ENCODE data around the gene LAMC2.
"Not testable (repeated sequence)": the region's sequence is repeated elsewhere in the genome, so short reads cannot be mapped to it uniquely, and the experiment has no call there.

LAMC2 gene

GRCh38 chr1:183185941-183186490 is at the start of gene LAMC2:
Gene LAMC2 (plus strand): TSS chr1:183186264. CDS start chr1:183186353, 89 bp downstream.
- no peak for DNase-seq

- no peak for DNase-seq
Observed at GRCh38 chr1:183137782-183138181, 48.3 kb upstream of the LAMC2 start.

- DNase-seq = no peak
Observed at GRCh38 chr1:183138301-183138700, 47.8 kb upstream of the LAMC2 start.

- DNase-seq = no peak
Observed at GRCh38 chr1:183139281-183139942, 46.7 kb upstream of the LAMC2 start.

GRCh38 chr1:183140633-183141032 is 45.4 kb upstream of the LAMC2 start:
- DNase-seq = no peak

- no peak for DNase-seq
Observed at GRCh38 chr1:183142171-183142570, 43.9 kb upstream of the LAMC2 start.

- DNase-seq = no peak
Observed at GRCh38 chr1:183143576-183144315, 42.3 kb upstream of the LAMC2 start.

GRCh38 chr1:183144752-183145151 is 41.3 kb upstream of the LAMC2 start:
- DNase-seq = no peak

GRCh38 chr1:183147735-183148134 is 38.3 kb upstream of the LAMC2 start:
- no peak for DNase-seq

GRCh38 chr1:183148599-183148998 is 37.5 kb upstream of the LAMC2 start:
- no peak for DNase-seq

- DNase-seq = no peak
Observed at GRCh38 chr1:183149273-183149672, 36.8 kb upstream of the LAMC2 start.

GRCh38 chr1:183150032-183150431 is 36.0 kb upstream of the LAMC2 start:
- not testable (repeated sequence) for DNase-seq

GRCh38 chr1:183150445-183150844 is 35.6 kb upstream of the LAMC2 start:
- no peak for DNase-seq

GRCh38 chr1:183152180-183152579 is 33.9 kb upstream of the LAMC2 start:
- DNase-seq = no peak

GRCh38 chr1:183155939-183156338 is 30.1 kb upstream of the LAMC2 start:
- no peak for DNase-seq

- no peak for DNase-seq
Observed at GRCh38 chr1:183159960-183160359, 26.1 kb upstream of the LAMC2 start.

- no peak for DNase-seq
Observed at GRCh38 chr1:183161391-183161790, 24.7 kb upstream of the LAMC2 start.

GRCh38 chr1:183163316-183163715 is 22.7 kb upstream of the LAMC2 start:
- no peak for DNase-seq

GRCh38 chr1:183164340-183164739 is 21.7 kb upstream of the LAMC2 start:
- DNase-seq = no peak

GRCh38 chr1:183164963-183165362 is 21.1 kb upstream of the LAMC2 start:
- no peak for DNase-seq

- no peak for DNase-seq
Observed at GRCh38 chr1:183165456-183165855, 20.6 kb upstream of the LAMC2 start.

GRCh38 chr1:183166454-183166853 is 19.6 kb upstream of the LAMC2 start:
- no peak for DNase-seq

GRCh38 chr1:183167676-183168075 is 18.4 kb upstream of the LAMC2 start:
- no peak for DNase-seq

- no peak for DNase-seq
Observed at GRCh38 chr1:183168308-183168707, 17.8 kb upstream of the LAMC2 start.
